Measurements from ENCODE around the gene CACNG6.
A peak's percentile ranks its signal among the peaks of the same experiment; 100 is the strongest.

- TF ChIP-seq CTCF (IDR thresholded peaks at IDR 0.05) (peak; percentile 66), ZFX (IDR thresholded peaks at IDR 0.05; ENCODE audit: borderline replicate concordance) (no peak)
Observed at GRCh38 chr19:53942001-53942786, 49.2 kb upstream of the CACNG6 start.

Measured in 22Rv1 (cell line).